ENCODE results near the gene EXOSC3.

Gene EXOSC3

DNA sequence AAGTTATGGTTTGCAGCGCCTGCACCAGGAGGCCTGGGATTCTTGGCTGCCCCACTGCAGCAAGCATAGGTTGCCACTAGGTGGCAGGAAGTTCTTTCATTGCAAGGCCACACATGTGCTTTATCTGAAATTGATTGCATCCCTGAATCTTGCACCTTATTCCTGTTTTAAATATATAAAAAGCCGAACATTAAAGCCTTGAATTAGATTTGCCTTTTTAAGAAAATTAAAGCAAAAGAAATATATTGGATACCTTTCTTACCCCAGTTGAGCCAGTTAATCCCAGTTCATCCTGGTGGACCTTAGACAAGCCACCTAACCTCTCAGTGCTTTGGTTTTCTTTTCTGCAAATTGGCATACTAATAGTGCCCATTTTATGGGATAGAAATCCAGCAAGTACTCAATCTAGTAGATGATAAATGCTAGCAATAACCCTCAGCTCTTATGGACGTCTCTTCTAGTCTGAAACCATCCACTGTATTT lies 37.6 kb downstream of the EXOSC3 start:
- no peak overlapping the region for H3K27ac ChIP-seq (ENCODE audit: extremely low read depth, low read depth, low read length)
- CTCF ChIA-PET: interaction anchor here (0.6 to 1.6 kb wide), 9 partner anchors 9 to 341 kb away, joined by 3 to 9 read pairs (median 4); partner anchors contain the start of gene TOMM5
- H3K4me1 ChIP-seq (ENCODE audit: control insufficient read depth, insufficient read depth, low read length): no peaks in the 10 kb centered on the region
- H3K36me3 ChIP-seq (ENCODE audit: control insufficient read depth in 2 of 2, insufficient read depth in 1 of 2, low read length in 2 of 2): no peaks in the 10 kb centered on the region
- no peak overlapping the region for H3K4me3 ChIP-seq (ENCODE audit: low read depth, low read length)
- H3K9me3 ChIP-seq (ENCODE audit: control insufficient read depth, insufficient read depth, low read depth, low read length): no peaks in the 10 kb centered on the region
- POLR2A ChIA-PET: no interaction called here
- TF ChIP-seq ZNF654 (tag by site-specific recombination; IDR thresholded peaks at IDR 0.05; ENCODE audit: low read depth): peak; percentile 76
- TF ChIP-seq ZNF18 (tag by site-specific recombination; IDR thresholded peaks at IDR 0.05): no peak
- no peak for TF ChIP-seq ZFP3 (tag by site-specific recombination; IDR thresholded peaks at IDR 0.05; ENCODE audit: low read depth)
- TF ChIP-seq ZNF621 (tag by site-specific recombination; IDR thresholded peaks at IDR 0.05): no peak
- TF ChIP-seq ZNF37A (tag by site-specific recombination; IDR thresholded peaks at IDR 0.05): no peak
- TF ChIP-seq ZNF660 (tag by site-specific recombination; IDR thresholded peaks at IDR 0.05): peak; percentile 46; the same call in 1 of the 2 replicates
- TF ChIP-seq ZBTB17 (tag by site-specific recombination; IDR thresholded peaks at IDR 0.05): peak; percentile 58; the same call in 1 of the 2 replicates
- TF ChIP-seq ZNF768 (tag by site-specific recombination; IDR thresholded peaks at IDR 0.05): peak; percentile 44; the same call in 1 of the 2 replicates
- TF ChIP-seq SP7 (tag by site-specific recombination; IDR thresholded peaks at IDR 0.05): 0 out of 2 replicates have a peak, but pooled peaks have one; percentile 25
- TF ChIP-seq, protein P1, sequence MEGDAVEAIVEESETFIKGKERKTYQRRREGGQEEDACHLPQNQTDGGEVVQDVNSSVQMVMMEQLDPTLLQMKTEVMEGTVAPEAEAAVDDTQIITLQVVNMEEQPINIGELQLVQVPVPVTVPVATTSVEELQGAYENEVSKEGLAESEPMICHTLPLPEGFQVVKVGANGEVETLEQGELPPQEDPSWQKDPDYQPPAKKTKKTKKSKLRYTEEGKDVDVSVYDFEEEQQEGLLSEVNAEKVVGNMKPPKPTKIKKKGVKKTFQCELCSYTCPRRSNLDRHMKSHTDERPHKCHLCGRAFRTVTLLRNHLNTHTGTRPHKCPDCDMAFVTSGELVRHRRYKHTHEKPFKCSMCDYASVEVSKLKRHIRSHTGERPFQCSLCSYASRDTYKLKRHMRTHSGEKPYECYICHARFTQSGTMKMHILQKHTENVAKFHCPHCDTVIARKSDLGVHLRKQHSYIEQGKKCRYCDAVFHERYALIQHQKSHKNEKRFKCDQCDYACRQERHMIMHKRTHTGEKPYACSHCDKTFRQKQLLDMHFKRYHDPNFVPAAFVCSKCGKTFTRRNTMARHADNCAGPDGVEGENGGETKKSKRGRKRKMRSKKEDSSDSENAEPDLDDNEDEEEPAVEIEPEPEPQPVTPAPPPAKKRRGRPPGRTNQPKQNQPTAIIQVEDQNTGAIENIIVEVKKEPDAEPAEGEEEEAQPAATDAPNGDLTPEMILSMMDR (tag by site-specific recombination; IDR thresholded peaks at IDR 0.05): peak; percentile 40
- TF ChIP-seq IKZF3 (tag by site-specific recombination; IDR thresholded peaks at IDR 0.05): no peak

- H3K9me3 ChIP-seq (ENCODE audit: control insufficient read depth, insufficient read depth, low read depth, low read length): no peaks in the 10 kb centered on the region
- TF ChIP-seq ZNF747 (tag by site-specific recombination; IDR thresholded peaks at IDR 0.05) (no peak), ZNF549 (tag by site-specific recombination; IDR thresholded peaks at IDR 0.05) (no peak), ZNF544 (tag by site-specific recombination; IDR thresholded peaks at IDR 0.05) (no peak)
- ChIA-PET CTCF (interaction anchor here (0.8 to 1.6 kb wide), 3 partner anchors 22 to 156 kb away, joined by 3 to 4 read pairs (median 4); no protein-coding TSS in a partner anchor), POLR2A (no interaction called here)
- no peaks in the 10 kb centered on the region for H3K4me1 ChIP-seq (ENCODE audit: control insufficient read depth, insufficient read depth, low read length)
- H3K4me3 ChIP-seq (ENCODE audit: low read depth, low read length): no peak overlapping the region
- no peaks in the 10 kb centered on the region for H3K36me3 ChIP-seq (ENCODE audit: control insufficient read depth in 2 of 2, insufficient read depth in 1 of 2, low read length in 2 of 2)
- H3K27ac ChIP-seq (ENCODE audit: extremely low read depth, low read depth, low read length): no peak overlapping the region
Observed at GRCh38 chr9:37746448-37747270, 38.2 kb downstream of the EXOSC3 start.

- CTCF ChIA-PET: interaction anchor here (0.8 to 1.1 kb wide), 2 partner anchors 23 to 78 kb away, joined by 3 to 4 read pairs; no protein-coding TSS in a partner anchor
- Histone ChIP-seq H3K9me3 (ENCODE audit: control insufficient read depth, insufficient read depth, low read depth, low read length) (no peaks in the 10 kb centered on the region), H3K27ac (ENCODE audit: extremely low read depth, low read depth, low read length) (no peak overlapping the region), H3K4me1 (ENCODE audit: control insufficient read depth, insufficient read depth, low read length) (no peaks in the 10 kb centered on the region), H3K36me3 (ENCODE audit: control insufficient read depth in 2 of 2, insufficient read depth in 1 of 2, low read length in 2 of 2) (no peaks in the 10 kb centered on the region), H3K4me3 (ENCODE audit: low read depth, low read length) (no peak overlapping the region)
- TF ChIP-seq ZNF311 (tag by site-specific recombination; IDR thresholded peaks at IDR 0.05; ENCODE audit: borderline replicate concordance): no peak
- no peak for TF ChIP-seq ZNF707 (tag by site-specific recombination; IDR thresholded peaks at IDR 0.05)
- TF ChIP-seq GLIS2 (tag by site-specific recombination; IDR thresholded peaks at IDR 0.05): no peak
- TF ChIP-seq ZNF175 (tag by site-specific recombination; IDR thresholded peaks at IDR 0.05): no peak
- TF ChIP-seq, protein P2, sequence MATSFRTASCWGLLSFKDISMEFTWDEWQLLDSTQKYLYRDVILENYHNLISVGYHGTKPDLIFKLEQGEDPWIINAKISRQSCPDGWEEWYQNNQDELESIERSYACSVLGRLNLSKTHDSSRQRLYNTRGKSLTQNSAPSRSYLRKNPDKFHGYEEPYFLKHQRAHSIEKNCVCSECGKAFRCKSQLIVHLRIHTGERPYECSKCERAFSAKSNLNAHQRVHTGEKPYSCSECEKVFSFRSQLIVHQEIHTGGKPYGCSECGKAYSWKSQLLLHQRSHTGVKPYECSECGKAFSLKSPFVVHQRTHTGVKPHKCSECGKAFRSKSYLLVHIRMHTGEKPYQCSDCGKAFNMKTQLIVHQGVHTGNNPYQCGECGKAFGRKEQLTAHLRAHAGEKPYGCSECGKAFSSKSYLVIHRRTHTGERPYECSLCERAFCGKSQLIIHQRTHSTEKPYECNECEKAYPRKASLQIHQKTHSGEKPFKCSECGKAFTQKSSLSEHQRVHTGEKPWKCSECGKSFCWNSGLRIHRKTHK (tag by site-specific recombination; IDR thresholded peaks at IDR 0.05): no peak
- no peak for TF ChIP-seq ZFP69B (tag by site-specific recombination; IDR thresholded peaks at IDR 0.05)
- TF ChIP-seq ZNF621 (tag by site-specific recombination; IDR thresholded peaks at IDR 0.05): no peak
- TF ChIP-seq GLI2 (tag by site-specific recombination; IDR thresholded peaks at IDR 0.05; ENCODE audit: borderline replicate concordance, low read depth): no peak
- POLR2A ChIA-PET: no interaction called here
Observed at GRCh38 chr9:37745970-37746369, 38.9 kb downstream of the EXOSC3 start.

Measured in HEK293 (cell line).